Measurements from ENCODE around the gene DGKD. TPM values are rescaled to one million over a fixed set of nuclear protein-coding genes. Genes with fewer than 3 reads are reported as not detected.

The DGKD gene
- total and polyA plus RNA-seq, 10 of the 15 experiments (the other 5 are each of a cell fraction or from before 2014, with no cell fraction given) = 2.7 to 81.9 (median 27.0) TPM

DNA sequence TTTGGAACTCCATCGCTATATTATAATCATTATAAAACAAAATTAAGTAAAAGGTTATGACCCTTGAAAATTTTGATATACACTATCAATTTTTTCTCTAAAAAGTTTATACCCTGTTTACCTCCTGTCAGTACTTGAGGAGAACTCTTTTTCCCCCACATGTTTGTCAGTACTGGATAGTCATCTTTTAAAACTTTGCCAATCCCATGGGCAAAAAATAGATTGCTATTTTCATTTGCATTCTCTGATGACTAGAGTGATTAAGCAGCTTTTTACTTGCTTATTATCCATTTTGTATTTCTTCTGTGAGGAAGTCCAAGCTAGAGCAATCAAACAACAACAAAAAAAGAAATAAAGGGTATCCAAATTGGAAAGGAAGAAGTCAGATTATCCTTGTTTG is 76.4 kb downstream of the DGKD start:
- POLR2A ChIA-PET = no interaction called here
- no peak for ATAC-seq
- 100% methylated on average over 1 of the region's 1 CpG for WGBS (ENCODE audit: insufficient coverage, insufficient replicate concordance, low lambda C conversion rate, missing lambda C conversion rate)
- intact Hi-C loops (cut with micrococcal nuclease; ENCODE audit: unreplicated experiment) (no loop called here), in situ Hi-C loops (cut with MboI) (no loop called here)
- RAD21 ChIA-PET (ENCODE audit: unreplicated experiment) = no interaction called here
- Histone ChIP-seq H3K36me3 (ENCODE audit: control insufficient read depth in 2 of 2, insufficient read depth in 2 of 2, low read length in 1 of 2) (peaks cover 9 to 24% of the 10 kb centered on the region in 2 experiments), H3K4me1 (ENCODE audit: control insufficient read depth, insufficient read depth, low read length) (peaks cover 5% of the 10 kb centered on the region), H3K9me3 (replicated peaks; ENCODE audit: control insufficient read depth, insufficient read depth, low read length) (peaks cover 4% of the 10 kb centered on the region; the same call in 2 of the 3 replicates), H3K4me3 (no peak overlapping the region), H3K4me2 (ENCODE audit: control insufficient read depth, insufficient read depth) (no peak overlapping the region), H3K9ac (ENCODE audit: control insufficient read depth, insufficient read depth, low read length) (no peak overlapping the region), H2AFZ (ENCODE audit: control insufficient read depth, low read depth, low read length) (no peak overlapping the region), H3K27me3 (replicated peaks in 1 of 2; ENCODE audit: control insufficient read depth in 2 of 2, insufficient read depth in 2 of 2, low read length in 1 of 2) (no peaks in the 10 kb centered on the region), H3K27ac (ENCODE audit: control insufficient read depth, insufficient read depth) (no peak overlapping the region), H3K79me2 (ENCODE audit: control insufficient read depth, insufficient read depth, low read length) (peaks cover 11% of the 10 kb centered on the region), H4K20me1 (ENCODE audit: control insufficient read depth, insufficient read depth) (no peaks in the 10 kb centered on the region; the same call in 1 of the 2 replicates)
- no peak for DNase-seq (ENCODE audit: low read depth, low spot score)
- no peak for FAIRE-seq
- CTCF ChIA-PET = interaction anchor here (1.7 kb wide), 1 partner anchor 13 kb away, joined by 5 read pairs; no protein-coding TSS in a partner anchor
- SMC1A ChIA-PET (ENCODE audit: uncharacterized antibody, unreplicated experiment) = interaction anchor here (4.1 kb wide), 1 partner anchor 13 kb away, joined by 14 read pairs; no protein-coding TSS in a partner anchor
- BruUV-seq (replicated peaks) = no TSS peak
- TF ChIP-seq FOXM1 (IDR thresholded peaks at IDR 0.05; ENCODE audit: low read depth, low read length) = no peak
- TF ChIP-seq, protein P1, sequence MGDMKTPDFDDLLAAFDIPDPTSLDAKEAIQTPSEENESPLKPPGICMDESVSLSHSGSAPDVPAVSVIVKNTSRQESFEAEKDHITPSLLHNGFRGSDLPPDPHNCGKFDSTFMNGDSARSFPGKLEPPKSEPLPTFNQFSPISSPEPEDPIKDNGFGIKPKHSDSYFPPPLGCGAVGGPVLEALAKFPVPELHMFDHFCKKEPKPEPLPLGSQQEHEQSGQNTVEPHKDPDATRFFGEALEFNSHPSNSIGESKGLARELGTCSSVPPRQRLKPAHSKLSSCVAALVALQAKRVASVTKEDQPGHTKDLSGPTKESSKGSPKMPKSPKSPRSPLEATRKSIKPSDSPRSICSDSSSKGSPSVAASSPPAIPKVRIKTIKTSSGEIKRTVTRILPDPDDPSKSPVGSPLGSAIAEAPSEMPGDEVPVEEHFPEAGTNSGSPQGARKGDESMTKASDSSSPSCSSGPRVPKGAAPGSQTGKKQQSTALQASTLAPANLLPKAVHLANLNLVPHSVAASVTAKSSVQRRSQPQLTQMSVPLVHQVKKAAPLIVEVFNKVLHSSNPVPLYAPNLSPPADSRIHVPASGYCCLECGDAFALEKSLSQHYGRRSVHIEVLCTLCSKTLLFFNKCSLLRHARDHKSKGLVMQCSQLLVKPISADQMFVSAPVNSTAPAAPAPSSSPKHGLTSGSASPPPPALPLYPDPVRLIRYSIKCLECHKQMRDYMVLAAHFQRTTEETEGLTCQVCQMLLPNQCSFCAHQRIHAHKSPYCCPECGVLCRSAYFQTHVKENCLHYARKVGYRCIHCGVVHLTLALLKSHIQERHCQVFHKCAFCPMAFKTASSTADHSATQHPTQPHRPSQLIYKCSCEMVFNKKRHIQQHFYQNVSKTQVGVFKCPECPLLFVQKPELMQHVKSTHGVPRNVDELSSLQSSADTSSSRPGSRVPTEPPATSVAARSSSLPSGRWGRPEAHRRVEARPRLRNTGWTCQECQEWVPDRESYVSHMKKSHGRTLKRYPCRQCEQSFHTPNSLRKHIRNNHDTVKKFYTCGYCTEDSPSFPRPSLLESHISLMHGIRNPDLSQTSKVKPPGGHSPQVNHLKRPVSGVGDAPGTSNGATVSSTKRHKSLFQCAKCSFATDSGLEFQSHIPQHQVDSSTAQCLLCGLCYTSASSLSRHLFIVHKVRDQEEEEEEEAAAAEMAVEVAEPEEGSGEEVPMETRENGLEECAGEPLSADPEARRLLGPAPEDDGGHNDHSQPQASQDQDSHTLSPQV (IDR thresholded peaks at IDR 0.05) = no peak
- no peak for TF ChIP-seq MTA2 (IDR thresholded peaks at IDR 0.05; ENCODE audit: low read depth)
- TF ChIP-seq, protein P2, sequence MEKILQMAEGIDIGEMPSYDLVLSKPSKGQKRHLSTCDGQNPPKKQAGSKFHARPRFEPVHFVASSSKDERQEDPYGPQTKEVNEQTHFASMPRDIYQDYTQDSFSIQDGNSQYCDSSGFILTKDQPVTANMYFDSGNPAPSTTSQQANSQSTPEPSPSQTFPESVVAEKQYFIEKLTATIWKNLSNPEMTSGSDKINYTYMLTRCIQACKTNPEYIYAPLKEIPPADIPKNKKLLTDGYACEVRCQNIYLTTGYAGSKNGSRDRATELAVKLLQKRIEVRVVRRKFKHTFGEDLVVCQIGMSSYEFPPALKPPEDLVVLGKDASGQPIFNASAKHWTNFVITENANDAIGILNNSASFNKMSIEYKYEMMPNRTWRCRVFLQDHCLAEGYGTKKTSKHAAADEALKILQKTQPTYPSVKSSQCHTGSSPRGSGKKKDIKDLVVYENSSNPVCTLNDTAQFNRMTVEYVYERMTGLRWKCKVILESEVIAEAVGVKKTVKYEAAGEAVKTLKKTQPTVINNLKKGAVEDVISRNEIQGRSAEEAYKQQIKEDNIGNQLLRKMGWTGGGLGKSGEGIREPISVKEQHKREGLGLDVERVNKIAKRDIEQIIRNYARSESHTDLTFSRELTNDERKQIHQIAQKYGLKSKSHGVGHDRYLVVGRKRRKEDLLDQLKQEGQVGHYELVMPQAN (conservative IDR thresholded peaks at IDR 0.05) = no peak
- no peak for TF ChIP-seq ZZZ3 (IDR thresholded peaks at IDR 0.05; ENCODE audit: control insufficient read depth, insufficient read length, low read depth)
- no peak for TF ChIP-seq ZNF622 (IDR thresholded peaks at IDR 0.05)
- no peak for TF ChIP-seq JUNB (IDR thresholded peaks at IDR 0.05)
- no peak for TF ChIP-seq JUND (IDR thresholded peaks at IDR 0.05; ENCODE audit: low read depth, low read length)
- no peak for TF ChIP-seq ZNF207 (IDR thresholded peaks at IDR 0.05; ENCODE audit: borderline replicate concordance)
- TF ChIP-seq HDGF (IDR thresholded peaks at IDR 0.05) = no peak
- TF ChIP-seq ASH2L (IDR thresholded peaks at IDR 0.05; ENCODE audit: borderline replicate concordance, low read depth) = no peak
- no peak for TF ChIP-seq ZNF687 (IDR thresholded peaks at IDR 0.05)
- TF ChIP-seq RCOR1 (conservative IDR thresholded peaks at IDR 0.05; ENCODE audit: low read depth, low read length) = no peak
- TF ChIP-seq BHLHE40 (IDR thresholded peaks at IDR 0.05; ENCODE audit: borderline replicate concordance in 1 of 2, low read depth in 2 of 2, low read length in 1 of 2) = no peak
- TF ChIP-seq TCF12 (IDR thresholded peaks at IDR 0.05; ENCODE audit: low read depth, low read length) = no peak
